Activated CD4-positive, alpha-beta T cell treated with anti-CD3 and anti-CD28 coated beads for 1 hour (primary cell): ENCODE results near the gene KCP.

ENCODE experiments used
- DNase-seq: peaks from one replicate; pipeline ENCODE4 v3.0.0-alpha.2; 2020

KCP gene

DNA sequence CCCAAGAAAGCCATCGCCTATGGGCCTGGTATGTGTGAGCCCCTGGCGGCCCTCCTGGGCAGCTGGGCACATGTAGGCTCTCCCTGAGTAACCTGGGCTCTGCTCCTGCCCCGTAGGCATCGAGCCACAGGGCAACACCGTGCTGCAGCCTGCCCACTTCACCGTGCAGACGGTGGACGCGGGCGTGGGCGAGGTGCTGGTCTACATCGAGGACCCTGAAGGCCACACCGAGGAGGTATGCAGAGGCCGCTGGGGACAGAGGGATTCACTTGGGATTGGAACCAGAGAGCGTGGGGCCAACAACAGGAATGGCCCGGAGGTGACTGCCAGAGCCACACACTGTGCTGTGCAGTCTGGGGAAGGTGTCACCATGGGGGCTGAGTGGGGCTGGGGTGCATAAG lies 73.0 kb downstream of the KCP start:
- DNase-seq = no peak

DNA sequence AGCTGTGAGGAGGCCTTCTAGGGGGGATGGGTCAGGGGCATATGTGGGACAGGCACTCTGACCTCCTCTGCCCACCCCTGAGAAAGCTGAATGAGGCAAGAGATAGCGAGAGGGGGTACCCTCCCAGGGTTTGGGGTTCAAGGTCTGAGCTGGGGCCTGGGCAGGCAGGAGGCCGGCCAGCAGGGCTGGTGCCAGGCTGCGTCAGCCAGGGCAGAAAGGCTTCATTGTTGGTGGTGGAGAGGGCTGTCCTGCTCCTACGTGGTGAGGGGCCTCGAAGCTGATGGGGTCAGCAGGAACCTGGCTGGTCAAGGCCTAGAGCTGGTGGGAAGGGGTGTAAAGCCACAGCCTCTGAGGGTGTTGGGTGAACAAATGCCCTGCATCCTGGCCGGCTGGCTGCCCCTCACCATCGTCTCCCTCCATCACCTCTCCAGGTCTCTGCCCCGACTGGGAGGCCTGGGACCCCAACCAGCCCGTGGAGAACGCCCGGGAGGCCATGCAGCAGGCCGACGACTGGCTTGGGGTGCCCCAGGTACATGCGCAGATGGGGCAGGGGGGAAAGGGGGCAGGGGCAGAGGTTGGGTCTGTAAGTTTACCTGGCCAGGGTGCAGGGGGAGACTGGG lies 73.7 kb downstream of the KCP start:
- no peak for DNase-seq

DNA sequence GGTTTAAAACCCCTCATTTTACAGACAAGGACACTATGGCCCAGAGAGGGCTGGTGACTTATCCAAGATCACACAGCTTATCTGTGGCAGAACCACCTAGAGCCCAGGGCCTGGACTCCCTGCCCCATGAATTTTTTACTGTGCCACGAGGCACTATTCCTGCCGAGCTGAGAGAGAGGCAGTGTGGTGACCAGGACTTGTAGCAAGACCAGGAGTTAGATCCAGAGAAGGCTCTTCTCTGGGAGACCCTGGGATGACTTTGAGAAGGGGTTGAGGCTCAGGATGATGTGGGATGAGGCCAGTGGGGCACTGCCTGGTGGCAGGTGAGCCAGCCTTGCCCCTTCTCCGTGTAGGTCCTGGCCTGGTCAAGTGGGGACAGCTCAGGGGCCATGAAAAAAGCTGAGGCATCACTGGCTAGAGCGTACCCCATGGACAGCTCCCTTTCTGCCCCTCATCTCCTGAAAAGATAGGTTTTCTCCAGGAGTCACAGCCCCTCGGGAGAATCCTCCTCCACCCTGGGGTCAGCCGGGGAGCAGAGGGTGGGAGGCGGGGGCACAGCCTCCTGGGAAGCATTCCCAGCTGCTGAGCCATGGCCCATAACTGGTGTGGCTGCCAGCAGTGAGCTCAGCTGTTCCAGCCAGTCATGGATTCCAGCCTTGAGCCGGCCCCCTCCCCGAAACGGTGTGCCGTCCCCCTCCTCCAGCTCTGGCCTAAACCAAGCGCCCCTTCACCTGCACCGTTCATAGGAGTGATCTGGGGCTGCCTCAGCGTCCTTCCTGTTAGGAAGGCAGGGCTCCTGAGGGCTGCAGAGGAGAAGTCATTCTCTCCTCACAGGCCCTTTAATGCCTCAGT lies 74.5 kb downstream of the KCP start:
- DNase-seq = no peak

DNA sequence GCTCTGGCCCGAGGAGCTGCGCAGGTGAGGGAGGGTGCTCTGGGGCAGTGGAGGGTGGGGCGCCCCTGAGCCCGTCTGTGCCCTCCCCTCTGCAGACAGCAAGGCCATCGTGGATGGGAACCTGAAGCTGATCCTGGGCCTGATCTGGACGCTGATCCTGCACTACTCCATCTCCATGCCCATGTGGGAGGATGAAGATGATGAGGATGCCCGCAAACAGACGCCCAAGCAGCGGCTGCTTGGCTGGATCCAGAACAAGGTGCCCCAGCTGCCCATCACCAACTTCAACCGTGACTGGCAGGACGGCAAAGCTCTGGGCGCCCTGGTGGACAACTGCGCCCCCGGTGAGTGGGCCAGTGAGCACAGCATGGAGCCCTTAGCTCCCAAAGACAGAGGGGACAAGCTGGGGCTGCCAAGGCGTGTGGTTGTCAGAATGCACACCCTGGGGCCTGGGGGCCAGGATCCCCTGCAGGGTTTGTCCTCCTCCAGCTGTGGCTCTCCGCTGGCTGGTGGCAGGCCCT lies 75.2 kb downstream of the KCP start:
- no peak for DNase-seq

DNA sequence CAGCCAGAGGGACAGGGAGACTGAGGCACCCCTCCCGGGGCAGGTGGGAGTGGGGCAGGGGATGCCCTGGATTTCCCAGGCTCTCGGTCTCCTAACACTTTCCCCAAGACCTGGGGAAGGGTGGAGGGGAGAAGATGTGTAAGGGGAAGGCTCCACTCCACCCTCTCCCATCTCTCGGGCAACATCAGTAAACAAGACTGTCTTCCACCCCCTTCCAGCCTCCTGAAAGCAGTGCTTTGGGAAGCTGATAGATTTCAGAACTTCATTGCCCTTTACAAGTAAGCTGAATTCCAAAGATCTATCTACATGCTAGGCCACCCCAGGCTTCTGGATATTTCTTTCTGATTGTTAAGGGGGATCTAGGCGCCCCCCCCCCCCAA lies 76.6 kb downstream of the KCP start:
- no peak for DNase-seq

DNA sequence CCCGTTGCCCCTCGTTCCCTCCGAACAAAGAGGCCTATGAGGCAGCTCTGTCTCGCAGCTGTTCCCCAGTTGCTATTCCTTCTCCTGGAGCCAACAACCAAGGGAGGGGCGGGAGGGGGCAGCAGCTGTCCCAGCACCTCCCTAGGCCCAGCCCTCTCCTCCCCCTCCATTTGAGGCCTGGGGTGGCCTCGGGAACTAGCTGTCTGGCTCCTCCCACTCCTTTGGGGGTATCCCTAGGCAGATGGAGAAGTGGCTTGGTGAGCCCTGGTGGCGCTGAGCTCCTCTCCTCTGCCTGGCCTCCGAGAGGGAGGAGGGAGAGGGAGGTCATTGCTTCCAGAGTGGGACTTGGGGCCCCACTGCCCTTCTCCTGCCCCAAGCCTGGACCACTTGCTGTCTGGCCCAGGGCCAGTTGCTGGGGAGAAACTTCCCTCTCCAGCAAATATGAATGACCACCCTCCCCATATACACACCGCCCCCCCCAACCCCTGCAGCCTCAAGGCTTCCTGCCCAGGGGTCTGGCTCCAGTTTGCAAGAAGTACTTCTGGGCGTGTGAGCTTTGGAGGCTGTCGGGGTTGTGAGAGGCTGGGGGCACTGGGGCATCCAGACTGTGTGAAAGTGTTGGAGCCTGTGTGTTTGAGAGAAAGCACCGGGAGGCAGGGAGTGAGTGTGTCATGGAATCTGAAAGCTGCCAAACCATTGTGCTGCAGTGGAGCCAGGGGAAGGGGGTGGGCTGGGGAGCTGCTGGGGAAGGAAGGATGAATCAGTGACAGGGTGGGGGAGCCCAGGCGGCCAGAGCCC lies 77.2 kb downstream of the KCP start:
- no peak for DNase-seq

DNA sequence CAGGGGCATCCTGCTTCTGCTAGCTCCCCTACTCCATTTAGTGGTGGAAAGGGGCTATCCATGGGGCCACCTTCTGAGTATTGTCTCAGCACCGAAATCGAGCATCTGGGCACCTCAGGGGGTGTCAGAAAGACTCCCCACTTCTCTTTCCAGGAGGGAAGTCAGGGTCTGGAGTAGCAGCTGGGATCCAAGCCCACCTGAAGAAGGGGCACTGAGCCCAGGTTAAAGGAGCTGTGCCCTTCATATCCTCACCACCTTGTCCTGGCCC lies 77.7 kb downstream of the KCP start:
- no peak for DNase-seq

DNA sequence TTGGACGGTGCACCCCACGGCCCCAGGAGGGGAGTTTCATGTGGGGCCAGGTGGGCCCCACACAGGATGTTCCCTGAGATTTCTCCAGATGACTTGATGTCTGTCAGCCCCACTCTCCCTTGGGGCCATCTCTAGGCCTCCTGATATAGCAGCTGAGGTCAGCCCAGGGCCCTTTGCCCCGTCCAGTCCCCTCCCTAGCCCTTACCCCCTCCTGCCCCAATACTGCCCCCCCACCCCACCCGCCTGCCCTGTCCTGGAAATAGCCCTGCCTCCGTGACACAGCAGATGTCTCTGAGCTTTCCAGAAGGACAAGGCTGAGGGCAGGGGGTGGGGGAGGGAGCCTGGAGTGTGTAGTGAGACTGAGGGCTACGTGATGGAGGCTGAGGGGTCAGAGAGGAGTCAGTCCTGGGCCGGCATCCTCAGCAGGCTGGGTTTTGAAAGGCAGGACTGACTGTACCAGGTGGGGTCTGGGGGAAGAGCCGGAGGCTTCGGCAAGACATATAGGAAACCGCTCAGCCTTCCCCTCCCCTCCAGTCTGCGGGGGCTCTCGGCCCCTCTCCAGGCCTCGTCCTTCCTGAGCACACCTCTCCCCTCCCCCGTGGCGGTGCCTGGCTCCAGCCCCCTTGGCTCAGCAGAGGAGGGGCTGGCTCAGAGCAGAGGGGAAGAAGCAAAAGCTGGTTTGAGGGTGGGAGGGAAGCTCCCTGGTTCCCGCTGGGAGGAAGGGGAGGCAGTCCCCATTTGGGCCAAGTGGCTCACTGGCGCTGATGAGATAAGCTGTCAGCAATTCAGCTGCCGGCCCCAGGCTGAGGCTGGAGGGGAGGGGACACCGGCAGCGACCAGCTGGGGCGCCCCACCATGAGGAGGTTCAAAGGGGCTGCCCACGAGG lies 78.3 kb downstream of the KCP start:
- no peak for DNase-seq

DNA sequence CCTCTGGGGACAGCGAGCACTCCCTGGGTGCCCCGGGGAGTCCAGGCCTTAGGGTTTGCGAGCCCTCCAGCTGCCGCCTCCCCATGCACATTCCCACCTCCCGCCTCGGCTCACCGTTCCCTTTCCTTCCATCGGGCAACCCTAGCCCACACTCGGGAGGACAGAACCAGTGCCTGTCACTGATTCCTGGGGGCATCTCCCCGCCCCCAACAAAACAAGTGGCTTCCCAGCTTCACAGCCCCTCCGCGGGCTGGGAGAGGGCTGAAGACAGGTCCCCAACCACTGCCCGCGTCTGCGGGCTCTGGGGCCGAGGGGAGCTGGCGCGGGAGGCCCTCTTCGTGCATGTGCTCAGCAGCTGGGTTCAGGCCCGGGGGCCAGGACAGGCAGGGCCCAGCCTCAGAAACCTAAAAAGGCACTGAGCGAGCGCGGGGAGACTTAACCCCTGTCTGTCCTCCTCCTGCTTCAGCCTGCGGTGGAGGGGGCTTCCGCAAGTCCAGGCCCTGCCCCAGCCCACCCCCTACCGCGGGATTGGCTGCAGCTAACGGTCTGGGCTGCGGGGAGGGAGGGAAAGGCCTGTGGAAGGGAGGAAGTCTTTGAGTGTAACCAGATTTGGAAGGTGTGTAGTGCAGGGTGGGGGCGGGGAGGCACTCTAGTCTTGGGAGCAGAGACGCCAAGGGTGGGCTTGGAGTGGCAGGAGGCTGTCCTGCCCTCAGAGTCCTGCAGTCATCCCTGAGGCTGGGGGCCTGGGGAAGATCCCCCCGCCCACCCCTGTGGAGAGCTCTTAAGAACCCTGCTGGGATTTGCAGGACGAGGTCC lies 79.1 kb downstream of the KCP start:
- DNase-seq = no peak

DNA sequence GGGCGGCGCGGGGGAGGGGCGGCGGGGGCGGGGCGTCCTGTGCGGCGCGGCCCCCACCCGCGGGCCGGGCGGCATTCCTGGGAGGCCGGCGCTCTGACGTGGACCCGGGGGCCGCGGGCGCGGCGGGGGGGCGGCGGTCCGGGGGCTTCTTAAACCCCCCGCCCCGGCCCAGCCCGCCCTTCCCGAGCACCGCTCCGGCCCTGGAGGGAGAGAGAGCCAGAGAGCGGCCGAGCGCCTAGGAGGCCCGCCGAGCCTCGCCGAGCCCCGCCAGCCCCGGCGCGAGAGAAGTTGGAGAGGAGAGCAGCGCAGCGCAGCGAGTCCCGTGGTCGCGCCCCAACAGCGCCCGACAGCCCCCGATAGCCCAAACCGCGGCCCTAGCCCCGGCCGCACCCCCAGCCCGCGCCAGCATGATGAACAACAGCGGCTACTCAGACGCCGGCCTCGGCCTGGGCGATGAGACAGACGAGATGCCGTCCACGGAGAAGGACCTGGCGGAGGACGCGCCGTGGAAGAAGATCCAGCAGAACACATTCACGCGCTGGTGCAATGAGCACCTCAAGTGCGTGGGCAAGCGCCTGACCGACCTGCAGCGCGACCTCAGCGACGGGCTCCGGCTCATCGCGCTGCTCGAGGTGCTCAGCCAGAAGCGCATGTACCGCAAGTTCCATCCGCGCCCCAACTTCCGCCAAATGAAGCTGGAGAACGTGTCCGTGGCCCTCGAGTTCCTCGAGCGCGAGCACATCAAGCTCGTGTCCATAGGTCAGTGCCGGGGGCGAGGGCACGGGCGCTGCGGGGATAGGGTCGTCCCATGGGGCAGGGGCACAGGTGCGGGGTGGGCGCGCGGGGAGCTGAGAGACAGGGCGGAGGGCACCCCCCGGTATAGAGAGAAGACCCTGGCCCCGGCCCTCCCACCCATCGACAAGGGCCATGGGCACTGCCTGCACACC lies 80.0 kb downstream of the KCP start, which contains the start of gene FLNC:
Gene FLNC, plus strand, starts transcription at position 176 of the 947 bp plus-strand sequence. Its CDS starts 232 bp downstream, at position 408.
- DNase-seq = no peak

DNA sequence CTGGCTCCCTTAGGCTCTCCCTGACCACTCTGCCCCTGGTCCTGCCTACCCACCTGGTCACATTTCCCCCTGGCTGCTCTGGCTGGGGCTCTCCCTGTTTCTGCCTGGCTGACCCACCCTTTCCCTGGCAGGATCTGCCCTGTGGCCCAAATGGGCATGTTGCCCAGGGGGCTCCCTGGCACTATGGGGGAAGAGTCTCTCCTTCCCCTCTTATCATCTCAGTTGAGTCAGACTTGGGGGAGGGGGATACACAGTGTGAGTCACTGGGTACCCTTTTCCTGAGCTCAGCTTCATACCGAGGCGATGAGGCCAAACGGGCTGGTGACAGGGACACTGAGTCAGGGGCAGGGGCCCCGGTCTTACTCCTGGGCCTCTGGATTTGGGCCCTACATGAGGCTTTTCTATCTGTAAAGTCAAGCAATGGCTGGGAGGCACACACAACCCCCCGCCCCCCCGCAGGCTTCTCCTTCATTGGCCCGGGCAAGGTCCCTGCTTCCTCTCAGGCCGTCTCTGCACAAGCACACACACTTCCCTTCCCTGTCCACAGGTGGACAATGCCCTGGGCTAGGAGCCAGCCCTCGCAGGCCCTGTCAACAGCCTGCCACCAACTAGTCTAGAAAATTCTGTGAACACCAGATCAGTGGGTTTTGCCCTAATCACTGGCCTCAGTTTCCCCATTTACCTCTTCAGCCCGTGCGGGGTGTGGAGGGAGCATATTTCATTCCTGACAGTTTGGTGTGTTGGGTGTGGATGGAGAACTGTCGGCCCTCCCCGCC lies 80.9 kb downstream of the KCP start:
- no peak for DNase-seq

DNA sequence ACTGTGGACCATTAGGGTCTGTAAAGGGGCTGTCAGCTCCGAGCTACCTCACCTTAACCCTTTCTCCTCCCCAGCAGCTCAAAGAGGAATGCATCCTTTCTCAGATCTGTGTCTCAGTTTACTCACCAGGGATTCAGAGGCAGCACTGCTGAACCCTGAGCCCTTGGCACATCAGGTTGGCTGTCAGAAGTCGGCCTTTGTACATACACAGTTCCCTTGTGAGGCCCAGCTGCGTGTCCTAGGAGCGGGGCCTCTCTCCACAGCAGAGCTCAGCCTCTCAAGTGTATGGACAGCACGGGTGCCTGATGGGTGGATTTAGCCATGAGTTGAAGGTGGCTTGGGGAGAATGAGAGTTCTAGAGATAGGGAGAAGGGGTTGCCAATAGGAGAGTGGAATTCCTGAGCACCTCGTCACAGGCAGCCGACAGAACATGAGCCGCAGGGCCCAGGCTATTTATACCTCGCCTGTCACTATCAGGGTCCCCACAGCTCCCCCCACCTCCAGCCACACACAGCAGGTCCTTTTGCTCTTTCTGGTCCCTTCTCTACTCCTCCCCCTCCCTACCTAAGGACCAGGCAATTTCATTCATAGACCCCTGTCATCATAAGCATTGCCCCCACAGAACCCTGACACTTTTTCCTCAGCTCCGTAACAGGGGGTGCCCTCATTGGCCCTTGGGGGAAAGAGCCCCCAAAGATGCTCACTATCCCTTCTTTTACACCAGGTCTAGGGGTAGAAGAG lies 82.4 kb downstream of the KCP start:
- no peak for DNase-seq

DNA sequence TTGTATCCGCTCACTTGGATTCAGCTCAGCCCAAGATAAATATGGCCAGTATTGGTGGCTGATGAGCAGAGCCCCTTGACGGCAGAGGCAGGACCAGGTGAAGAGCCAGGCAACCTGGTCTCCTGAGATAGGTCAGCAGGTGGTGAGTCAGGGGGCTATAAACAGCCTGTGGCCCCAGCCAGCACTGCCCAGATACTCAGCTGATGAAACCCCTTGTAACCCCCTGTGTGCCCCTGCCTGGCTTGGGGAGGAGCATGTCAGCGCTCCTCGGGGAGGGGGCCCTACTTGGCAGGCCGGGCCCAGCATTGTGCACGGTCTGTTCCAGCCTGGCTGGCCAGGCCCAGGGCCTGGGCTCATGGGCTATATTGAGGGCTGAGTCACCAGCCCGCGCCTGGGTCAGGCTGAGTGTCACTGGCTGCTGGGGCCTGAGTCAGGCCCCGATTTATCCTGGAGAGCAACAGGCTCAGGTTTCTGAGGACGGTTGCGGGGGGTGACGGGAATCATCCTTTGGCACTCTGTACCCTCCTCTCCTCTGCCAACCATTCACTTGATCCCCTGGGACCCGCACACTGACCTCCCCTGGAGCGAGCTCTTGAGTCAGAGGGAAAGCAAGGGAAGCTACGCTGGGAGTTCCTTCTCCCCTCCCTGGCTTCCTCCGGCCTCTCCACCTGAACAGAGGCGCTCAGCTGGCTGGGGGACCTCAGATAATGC lies 83.1 kb downstream of the KCP start:
- DNase-seq = no peak

DNA sequence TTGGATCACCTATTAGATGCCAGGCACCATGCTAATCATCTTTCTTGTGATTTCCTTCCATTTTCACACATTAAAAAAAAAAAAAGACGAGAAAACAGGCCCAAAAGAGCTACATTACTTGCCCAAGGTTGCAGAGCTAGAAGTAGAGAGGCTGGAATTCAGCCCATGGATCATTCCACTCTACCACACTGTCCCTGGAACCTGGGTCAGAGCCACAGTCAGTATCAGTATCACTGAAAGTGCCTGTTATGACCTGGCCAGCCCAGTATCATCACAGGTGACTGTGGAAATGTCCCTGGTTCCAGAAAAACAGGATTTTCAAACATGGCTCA lies 83.6 kb downstream of the KCP start:
- no peak for DNase-seq
